Endothelial cell of umbilical vein (primary cell): ENCODE measurements around the gene PGP. TPM values are rescaled to one million over a fixed set of nuclear protein-coding genes. Genes with fewer than 3 reads are reported as not detected.

Experiments
- BruUV-seq: library from RNA; stranded (reverse); fragments of 400-500 nt; replicated peaks from 2 replicates; lab custom pipeline; 2021; lab: Mats Ljungman, UMichigan
- CTCF ChIA-PET: fragments of 300-600, 350-600 bp; sonication (Branson Sonifier 250); formaldehyde crosslinking; loops from one replicate; lab custom pipeline; 2021; ENCODE audit warnings: antibody characterized with exemption, inconsistent platforms; lab: Charles Lee
- POLR2A ChIA-PET: fragments of 300-600, 350-600 bp; sonication (Branson Sonifier 250); formaldehyde crosslinking; loops from one replicate; lab custom pipeline; 2021; ENCODE audit warnings: antibody characterized with exemption, inconsistent platforms; lab: Charles Lee
- DNase-seq: peaks from one replicate; pipeline ENCODE4 v3.0.0-alpha.2; 2011; ENCODE audit warnings: low read depth, low spot score
- FAIRE-seq: peaks from 2 replicates; lab custom pipeline; 2011; peaks lifted over from hg19 to GRCh38; lab: Jason Lieb, UNC
- H2AFZ ChIP-seq: 2 replicates; pipeline ENCODE4 v1.6.0; 2012; ENCODE audit warnings: low read depth, low read length, control low read depth, inconsistent platforms
- H3K27ac ChIP-seq: 2 replicates; pipeline ENCODE4 v1.5.1; 2011; ENCODE audit warnings: low read depth, mild to moderate bottlenecking, control low read depth, low read length, moderate library complexity; ENCODE audit not compliant: insufficient read depth
- H3K27me3 ChIP-seq, 2 experiments: 2 replicates each; pipeline versions ENCODE4 v1.6.0 to v1.6.1; 2011; ENCODE audit warnings: low read length in 2 of 2, mixed read lengths in 1 of 2; ENCODE audit not compliant: control insufficient read depth in 2 of 2, insufficient read depth in 2 of 2
- H3K36me3 ChIP-seq, 2 experiments: 2 replicates in 1 of 2; 3 replicates in 1 of 2; pipeline ENCODE4 v1.5.1; 2011; ENCODE audit warnings: low read length in 2 of 2, mild to moderate bottlenecking in 1 of 2, moderate library complexity in 1 of 2; ENCODE audit not compliant: control insufficient read depth in 2 of 2, insufficient read depth in 2 of 2; ENCODE audit errors: extremely low read depth in 1 of 2
- H3K4me1 ChIP-seq: 3 replicates; pipeline ENCODE4 v1.5.1; 2011; ENCODE audit warnings: mild to moderate bottlenecking, low read length; ENCODE audit not compliant: control insufficient read depth, insufficient read depth; ENCODE audit errors: extremely low read depth
- H3K4me2 ChIP-seq: 2 replicates; pipeline ENCODE4 v1.6.1; 2011; ENCODE audit warnings: low read length, control low read depth, mixed read lengths; ENCODE audit not compliant: insufficient read depth
- H3K4me3 ChIP-seq, 3 experiments: fragments of 200-600 bp in 1 of 3; sonication (generic), shearing (Covaris generic) in 1 of 3; replicated peaks in 1 of 3; 2 replicates each; pipeline ENCODE4 v1.5.1; 2011 to 2016; ENCODE audit warnings: control low read depth in 3 of 3, low read length in 3 of 3, mild to moderate bottlenecking in 2 of 3, inconsistent platforms in 1 of 3, low read depth in 1 of 3, moderate library complexity in 1 of 3; ENCODE audit not compliant: insufficient read depth in 1 of 3
- H3K79me2 ChIP-seq: 2 replicates; pipeline ENCODE4 v1.6.0; 2012; ENCODE audit warnings: low read length, inconsistent platforms; ENCODE audit not compliant: control insufficient read depth, insufficient read depth
- H3K9ac ChIP-seq: replicated peaks from 2 replicates; pipeline ENCODE3; 2011; ENCODE audit warnings: low read length, control low read depth; ENCODE audit not compliant: insufficient read depth; ENCODE audit errors: extremely low read depth
- H3K9me1 ChIP-seq: replicated peaks from 3 replicates; pipeline ENCODE4 v1.6.0; 2011; ENCODE audit warnings: mild to moderate bottlenecking, low read length; ENCODE audit not compliant: control insufficient read depth, insufficient read depth; ENCODE audit errors: extremely low read depth
- H3K9me3 ChIP-seq: replicated peaks from 2 replicates; pipeline ENCODE4 v1.5.1; 2012; ENCODE audit warnings: low read length, inconsistent platforms; ENCODE audit not compliant: control insufficient read depth, insufficient read depth
- H4K20me1 ChIP-seq: replicated peaks from 2 replicates; pipeline ENCODE3; 2011; ENCODE audit warnings: mild to moderate bottlenecking, low read length; ENCODE audit not compliant: control insufficient read depth, insufficient read depth; ENCODE audit errors: extremely low read depth
- FOS ChIP-seq: IDR thresholded peaks from 2 replicates; pipeline ENCODE4 v1.6.1; 2011; ENCODE audit warnings: mild to moderate bottlenecking, low read length, moderate library complexity, borderline replicate concordance; ENCODE audit not compliant: insufficient read depth
- POLR2A ChIP-seq: IDR thresholded peaks from 2 replicates; pipeline ENCODE4 v1.6.1; 2012; ENCODE audit warnings: low read depth, mild to moderate bottlenecking, control low read depth, low read length
- POLR2AphosphoS5 ChIP-seq: IDR thresholded peaks from 2 replicates; pipeline ENCODE4 v1.6.1; 2012; ENCODE audit warnings: low read depth, mild to moderate bottlenecking, control low read depth, low read length, moderate library complexity; ENCODE audit not compliant: insufficient read depth
- dilution Hi-C: fragments of 300-500 bp; cut with MboI; formaldehyde crosslinking; loops from one replicate; pipeline ENCODE4 v1.15.0; 2019; ENCODE audit warnings: low sequenced_read_pairs; ENCODE audit not compliant: extremely low pct_ligation_motif_present
- intact Hi-C: fragments of 100-400 bp; cut with micrococcal nuclease; formaldehyde crosslinking; loops from one replicate; pipeline ENCODE4 v1.10.0; 2022
- polyA plus RNA-seq, 4 experiments: library from polyadenylated mRNA; depleted of rRNA in 3 of 4; stranded (reverse) in 3 of 4; unstranded in 1 of 4; fragments of >200 nt; gene quantifications; 2 replicates each; pipeline versions ENCODE4 v1.2.1 to v1.2.3, GENCODE V29; 2011 to 2012; ENCODE audit warnings: missing spikeins in 1 of 4
- total RNA-seq: library from RNA; stranded (reverse); gene quantifications from 2 replicates; pipeline ENCODE4 v1.2.3, GENCODE V29; 2021
- TF ChIP-seq, protein P1 (sequence below), 2 donors: IDR thresholded peaks; 1 replicate in 1 of 2; 2 replicates in 1 of 2; pipeline ENCODE4 v1.5.1; 2011; ENCODE audit warnings: low read length in 2 of 2, mild to moderate bottlenecking in 2 of 2, moderate library complexity in 2 of 2, control low read depth in 1 of 2, inconsistent platforms in 1 of 2, low read depth in 1 of 2; ENCODE audit not compliant: insufficient read depth in 1 of 2; ENCODE audit errors: extremely low read depth in 1 of 2

PGP gene
- total and polyA plus RNA-seq, 2 donors (not counting 3 experiments of a cell fraction or from before 2014, with no cell fraction given), result 28.5 to 29.6 TPM

DNA sequence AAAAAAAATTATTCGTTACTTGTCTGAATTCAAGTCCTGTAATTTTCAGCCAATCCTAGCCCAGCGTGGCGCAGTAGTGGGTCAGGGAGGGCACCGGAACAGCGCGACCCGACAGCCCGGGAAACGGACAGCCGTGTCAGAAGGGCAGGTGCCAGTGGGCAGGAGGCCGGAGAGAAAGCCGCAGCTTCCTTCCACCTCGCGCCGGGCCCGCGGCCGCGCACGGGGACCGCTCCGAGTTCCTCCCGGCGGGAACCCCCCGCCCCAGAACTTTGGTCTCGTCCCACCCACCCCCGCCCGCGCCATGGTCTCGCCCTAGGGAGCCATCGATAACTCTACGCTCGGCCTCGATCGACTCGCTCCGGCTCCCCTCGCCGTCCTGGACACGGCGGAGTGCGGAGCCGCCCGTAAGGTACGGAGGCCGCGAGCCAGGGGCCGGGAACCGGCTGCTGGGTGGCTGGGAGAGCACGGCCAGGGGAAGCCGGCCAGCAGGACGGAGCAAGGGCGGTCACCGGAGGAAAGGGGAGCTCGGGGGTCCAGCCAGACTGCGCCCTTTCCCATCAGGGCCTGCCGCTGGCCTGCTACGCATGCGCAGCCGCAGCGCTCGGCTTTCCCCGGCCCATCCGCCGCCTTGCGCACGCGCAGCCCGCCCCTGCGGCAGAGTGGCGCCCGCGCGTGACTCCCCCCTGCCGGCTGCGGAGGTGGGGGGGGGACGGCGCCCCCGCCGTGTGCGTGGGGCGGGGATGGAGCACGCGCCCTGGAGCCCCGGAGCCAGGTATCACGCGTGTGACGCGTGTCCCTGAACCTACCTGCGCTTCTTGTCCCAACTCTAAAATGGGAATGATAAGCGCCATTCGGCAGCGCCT, 9.3 kb downstream of the PGP start, which contains the start of gene MLST8:
MLST8 (plus strand) TSS at position 351 of the 863 bp plus-strand sequence. CDS start 632 bp downstream, outside the sequence.
- peak within 1 kb of the TSS; percentile 58 to 91 (median 73) for H3K4me3 ChIP-seq
- peak within 1 kb of the TSS; percentile 72 for H3K4me2 ChIP-seq
- H3K9me1 ChIP-seq, result no peaks in the 10 kb centered on the region
- peaks cover 0 to 22% of the 10 kb centered on the region in 2 experiments for H3K36me3 ChIP-seq
- intact Hi-C loops, result loop anchor here (1.0 kb wide), 3 partner anchors 10 to 50 kb away; partner anchors contain the start of genes E4F1 and TRAF7
- dilution Hi-C loops, result no loop called here
- peaks cover 7% of the 10 kb centered on the region for H3K79me2 ChIP-seq
- ChIA-PET CTCF (interaction anchor here (0.9 to 1.0 kb wide), 2 partner anchors 9 to 49 kb away, joined by 3 to 5 read pairs; partner anchors contain the start of gene PGP), POLR2A (interaction anchor here (1.3 kb wide), 1 partner anchor 50 kb away, joined by 5 read pairs; the partner anchor contains the start of gene TRAF7)
- H3K9me3 ChIP-seq, result no peaks in the 10 kb centered on the region
- H3K27ac ChIP-seq, result peak within 1 kb of the TSS; percentile 76
- no TSS peak for BruUV-seq
- FAIRE-seq (peak; percentile 85), DNase-seq (peak; percentile 87)
- peaks cover under 1 to 2% of the 10 kb centered on the region in 2 experiments for H3K27me3 ChIP-seq
- peaks cover 10% of the 10 kb centered on the region for H3K4me1 ChIP-seq
- no peaks in the 10 kb centered on the region for H4K20me1 ChIP-seq
- peak within 1 kb of the TSS; percentile 88 for H3K9ac ChIP-seq
- H2AFZ ChIP-seq, result peak within 1 kb of the TSS; percentile 90
- TF ChIP-seq POLR2A (peak; percentile 89), POLR2AphosphoS5 (peak; percentile 98), FOS (no peak)
- TF ChIP-seq, protein P1, sequence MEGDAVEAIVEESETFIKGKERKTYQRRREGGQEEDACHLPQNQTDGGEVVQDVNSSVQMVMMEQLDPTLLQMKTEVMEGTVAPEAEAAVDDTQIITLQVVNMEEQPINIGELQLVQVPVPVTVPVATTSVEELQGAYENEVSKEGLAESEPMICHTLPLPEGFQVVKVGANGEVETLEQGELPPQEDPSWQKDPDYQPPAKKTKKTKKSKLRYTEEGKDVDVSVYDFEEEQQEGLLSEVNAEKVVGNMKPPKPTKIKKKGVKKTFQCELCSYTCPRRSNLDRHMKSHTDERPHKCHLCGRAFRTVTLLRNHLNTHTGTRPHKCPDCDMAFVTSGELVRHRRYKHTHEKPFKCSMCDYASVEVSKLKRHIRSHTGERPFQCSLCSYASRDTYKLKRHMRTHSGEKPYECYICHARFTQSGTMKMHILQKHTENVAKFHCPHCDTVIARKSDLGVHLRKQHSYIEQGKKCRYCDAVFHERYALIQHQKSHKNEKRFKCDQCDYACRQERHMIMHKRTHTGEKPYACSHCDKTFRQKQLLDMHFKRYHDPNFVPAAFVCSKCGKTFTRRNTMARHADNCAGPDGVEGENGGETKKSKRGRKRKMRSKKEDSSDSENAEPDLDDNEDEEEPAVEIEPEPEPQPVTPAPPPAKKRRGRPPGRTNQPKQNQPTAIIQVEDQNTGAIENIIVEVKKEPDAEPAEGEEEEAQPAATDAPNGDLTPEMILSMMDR (IDR thresholded peaks at IDR 0.05; ENCODE audit: extremely low read depth in 1 of 2, insufficient read depth in 1 of 2, low read depth in 1 of 2, low read length in 2 of 2), result peak in 1 of 2 donors; percentile 25
